HG03175 (cell line): Measurements from ENCODE around the gene IGSF23.
"Not testable (repeated sequence)": the region's sequence is repeated elsewhere in the genome, so short reads cannot be mapped to it uniquely, and the experiment has no call there.

ENCODE experiments used
- ATAC-seq: cut with Tn5 transposase; IDR thresholded peaks from one replicate; pipeline ENCODE4 v1.9.1; 2021; ENCODE audit warnings: mild to moderate bottlenecking, moderate library complexity; ENCODE audit not compliant: unreplicated experiment

IGSF23 gene

DNA sequence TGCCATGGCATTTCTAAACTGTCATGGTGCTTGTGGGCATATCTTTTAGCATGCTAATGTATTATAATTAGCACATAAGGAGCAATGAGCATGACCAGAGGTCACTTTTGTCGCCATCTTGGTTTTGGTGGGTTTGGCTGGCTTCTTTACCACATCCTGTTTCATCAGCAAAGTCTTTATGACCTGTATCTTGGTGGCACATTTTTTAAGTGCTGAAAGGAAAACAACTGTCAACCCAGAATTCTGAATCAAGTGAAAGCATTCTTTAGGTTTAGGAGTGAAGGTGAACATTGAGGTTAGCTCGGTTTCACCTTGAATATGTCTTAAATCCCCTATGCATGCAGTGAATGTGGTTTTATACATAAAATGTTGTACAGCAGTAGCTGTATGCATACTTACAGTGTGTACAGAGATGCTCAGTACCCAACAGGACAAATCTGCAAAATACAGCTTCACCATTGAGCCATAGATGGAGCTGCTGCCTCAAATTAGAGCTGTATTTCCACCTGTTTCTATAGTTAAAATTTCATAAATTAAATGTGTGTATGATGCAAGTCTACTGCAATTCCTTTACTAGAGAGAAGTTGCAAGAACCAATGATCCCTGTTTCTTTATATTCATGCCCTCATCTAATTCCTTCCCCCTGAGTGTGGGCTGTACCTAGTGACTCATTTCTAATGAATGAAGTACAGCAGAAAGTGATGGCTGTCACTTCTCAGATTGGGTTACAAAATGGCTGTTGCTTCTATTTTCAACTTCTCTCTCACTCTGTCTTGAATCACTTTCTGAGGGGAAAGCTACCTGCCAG lies 25.2 kb upstream of the IGSF23 start:
- ATAC-seq = no peak

DNA sequence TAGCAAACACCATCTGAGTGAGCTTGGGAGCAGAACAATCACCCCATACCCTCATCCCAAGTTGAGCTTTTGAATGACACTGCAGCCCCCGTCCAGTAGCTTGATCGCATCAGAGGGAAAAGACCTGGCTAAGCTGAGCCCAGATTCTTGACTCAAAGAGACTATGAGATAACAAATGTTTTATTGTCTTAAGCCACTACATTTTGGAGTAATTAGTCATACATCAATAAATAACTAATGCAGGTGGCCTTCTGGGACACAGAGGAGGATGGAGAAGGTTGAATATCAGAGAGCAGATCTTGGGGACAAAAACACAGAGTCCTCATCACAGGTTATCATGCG lies 24.6 kb upstream of the IGSF23 start:
- ATAC-seq = no peak

DNA sequence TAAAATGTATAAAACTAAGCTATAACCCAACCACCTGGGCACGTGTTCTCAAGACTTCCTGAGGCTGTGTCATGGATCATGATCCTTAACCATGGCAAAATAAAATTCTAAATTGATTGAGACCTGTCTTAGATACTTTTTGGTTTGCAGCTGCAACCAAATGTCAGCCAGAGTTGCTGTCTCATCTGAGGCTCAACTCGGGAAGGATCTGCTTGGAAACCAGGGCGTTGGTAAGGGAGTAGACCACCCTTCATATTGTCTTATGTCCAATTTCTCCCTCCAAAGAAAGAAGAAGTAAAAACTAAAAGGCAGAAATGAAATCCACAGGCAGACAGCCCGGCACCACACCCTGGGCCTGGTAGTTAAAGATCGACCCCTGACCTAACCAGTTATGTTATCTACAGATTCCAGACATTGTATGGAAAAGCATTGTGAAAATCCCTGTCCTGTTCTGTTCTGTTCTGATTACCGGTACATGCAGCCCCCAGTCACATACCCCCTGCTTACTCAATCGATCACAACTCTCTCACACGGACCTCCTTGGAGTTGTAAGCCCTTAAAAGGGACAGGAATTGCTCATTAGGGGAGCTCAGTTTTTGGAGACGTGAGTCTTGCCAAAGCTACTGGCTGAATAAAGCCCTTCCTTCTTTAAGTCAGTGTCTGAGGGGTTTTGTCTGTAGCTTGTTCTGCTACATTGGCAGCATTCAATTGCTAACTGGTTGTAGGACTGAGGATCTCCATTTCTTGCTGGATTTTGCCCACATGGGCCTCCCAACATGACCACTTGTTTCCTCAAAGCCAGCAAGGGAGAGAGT lies 22.9 kb upstream of the IGSF23 start:
- ATAC-seq = no peak

DNA sequence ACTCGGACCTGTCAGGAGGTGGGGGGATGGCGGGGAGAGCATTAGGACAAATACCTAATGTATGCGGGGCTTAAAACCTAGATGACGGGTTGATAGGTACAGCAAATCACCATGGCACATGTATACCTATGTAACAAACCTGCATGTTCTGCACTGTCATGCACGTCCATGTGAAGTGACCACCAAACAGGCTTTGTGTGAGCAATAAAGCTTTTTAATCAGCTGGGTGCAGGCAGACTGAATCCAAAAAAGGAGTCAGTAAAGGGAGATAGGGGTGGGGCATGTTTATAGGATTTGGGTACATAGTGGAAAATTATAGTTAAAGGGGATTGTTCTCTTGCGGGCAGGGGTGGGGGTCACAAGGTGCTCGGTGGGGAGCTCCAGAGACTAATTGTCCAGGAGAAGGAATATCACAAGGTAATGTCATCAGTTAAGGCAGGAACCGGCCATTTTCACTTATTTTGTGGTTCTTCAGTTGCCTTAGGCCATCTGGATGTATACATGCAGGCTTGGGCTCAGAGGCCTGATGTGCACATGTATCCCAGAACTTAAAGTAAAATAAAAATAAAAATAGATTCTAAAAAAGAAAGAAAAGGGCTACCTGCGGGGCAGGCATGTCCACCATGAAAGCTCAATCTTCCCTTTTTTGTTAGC lies 21.9 kb upstream of the IGSF23 start:
- not testable (repeated sequence) for ATAC-seq

DNA sequence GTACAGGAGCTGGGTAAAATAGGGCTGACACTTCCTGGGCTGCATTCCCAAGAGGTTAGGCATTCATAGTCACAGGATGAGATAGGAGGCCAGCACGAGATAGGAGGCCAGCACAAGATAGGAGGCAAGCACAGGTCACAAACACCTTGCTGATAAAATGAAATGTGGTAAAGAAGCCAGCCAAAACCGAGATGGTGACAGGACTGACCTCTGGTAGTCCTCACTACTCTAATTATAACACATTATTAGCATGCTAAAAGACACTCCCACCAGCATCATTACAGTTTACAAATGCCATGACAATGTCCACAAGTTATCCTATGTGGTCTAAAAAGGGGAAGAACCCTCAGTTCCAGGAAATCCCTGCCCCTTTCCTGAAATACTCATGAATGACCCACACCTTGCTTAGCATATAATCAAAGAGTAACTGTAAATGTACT lies 20.9 kb upstream of the IGSF23 start:
- ATAC-seq = no peak

DNA sequence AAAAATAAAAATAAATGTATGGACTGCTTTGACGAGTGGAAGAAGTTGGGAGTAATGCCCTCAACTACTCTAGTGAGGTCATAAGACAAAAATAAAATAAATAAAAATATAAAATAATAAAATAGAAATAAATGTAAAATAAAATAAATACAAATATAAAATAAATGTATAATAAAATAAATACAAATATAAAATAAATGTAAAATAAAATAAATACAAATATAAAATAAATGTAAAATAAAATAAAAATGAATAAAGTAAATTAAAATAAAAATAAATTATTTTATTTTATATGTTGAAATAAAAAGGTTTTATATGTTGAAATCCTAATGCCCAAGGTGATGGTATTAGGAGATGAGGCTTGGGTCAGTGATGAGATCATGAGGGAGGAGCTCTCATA lies 20.1 kb upstream of the IGSF23 start:
- ATAC-seq = no peak

DNA sequence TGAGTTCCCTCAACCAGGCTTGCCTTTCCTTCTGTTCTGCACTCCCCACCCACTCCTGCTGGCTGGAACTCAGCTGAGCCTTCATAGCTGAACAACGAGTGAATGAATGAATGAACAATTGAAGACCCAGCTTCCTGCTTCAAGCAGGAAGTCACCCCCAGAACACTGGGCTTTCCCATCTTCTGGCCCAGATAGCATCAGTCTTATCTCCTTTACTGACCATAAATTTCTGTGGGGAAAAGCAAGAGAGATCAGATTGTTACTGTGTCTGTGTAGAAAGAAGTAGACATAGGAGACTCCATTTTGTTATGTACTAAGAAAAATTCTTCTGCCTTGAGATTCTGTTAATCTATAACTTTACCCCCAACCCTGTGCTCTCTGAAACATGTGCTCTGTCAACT lies 19.5 kb upstream of the IGSF23 start:
- not testable (repeated sequence) for ATAC-seq

DNA sequence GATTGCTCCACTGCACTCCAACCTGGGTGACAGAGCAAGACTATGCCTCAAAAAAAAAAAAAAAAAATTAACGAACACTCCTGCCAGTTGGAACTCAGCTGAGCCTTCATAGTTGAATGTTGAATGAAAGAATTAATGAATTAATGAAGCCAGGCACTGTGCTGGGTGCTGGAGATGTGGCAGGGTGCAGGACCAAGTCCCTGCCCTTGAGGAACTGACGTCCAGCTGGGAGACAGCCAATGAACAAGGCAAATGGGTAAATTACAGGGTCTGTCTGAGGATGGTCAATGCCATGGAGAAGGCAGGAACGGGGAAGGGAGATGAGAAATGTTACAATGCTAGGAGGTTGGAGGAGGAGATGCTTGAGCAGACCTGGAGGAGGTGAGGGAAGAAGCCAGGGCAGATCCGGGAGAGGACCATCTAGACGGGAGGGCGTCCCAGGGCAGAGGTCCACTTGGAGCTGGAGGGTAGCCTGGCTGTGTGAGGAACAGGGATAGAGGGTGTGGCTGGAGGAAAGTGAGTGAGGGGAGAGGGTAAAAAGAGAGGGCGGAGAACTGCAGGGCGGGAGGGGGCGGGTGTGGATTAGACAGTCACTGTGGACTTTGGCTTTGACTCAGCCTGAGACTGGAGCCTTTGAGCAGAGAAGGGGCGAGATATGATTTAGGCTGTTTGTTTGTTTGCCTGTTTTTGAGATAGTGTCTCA lies 16.8 kb upstream of the IGSF23 start:
- no peak for ATAC-seq

DNA sequence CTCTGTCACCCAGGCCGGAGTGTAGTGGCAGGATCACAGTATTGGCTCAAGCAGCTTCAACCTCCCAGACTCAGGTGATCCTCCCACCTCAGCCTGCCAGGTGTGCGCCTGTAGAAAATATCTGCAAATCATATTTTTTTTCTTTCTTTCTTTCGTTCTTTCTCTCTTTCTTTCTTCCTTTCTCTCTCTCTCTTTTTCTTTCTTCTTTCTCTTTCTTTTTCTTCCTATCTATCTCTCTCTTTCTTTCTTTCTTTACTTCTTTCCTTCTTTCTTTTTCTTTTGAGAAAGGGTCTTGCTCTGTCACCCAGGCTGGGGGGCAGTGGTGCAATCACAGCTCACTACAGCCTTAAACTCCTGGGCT lies 16.3 kb upstream of the IGSF23 start:
- ATAC-seq = no peak

DNA sequence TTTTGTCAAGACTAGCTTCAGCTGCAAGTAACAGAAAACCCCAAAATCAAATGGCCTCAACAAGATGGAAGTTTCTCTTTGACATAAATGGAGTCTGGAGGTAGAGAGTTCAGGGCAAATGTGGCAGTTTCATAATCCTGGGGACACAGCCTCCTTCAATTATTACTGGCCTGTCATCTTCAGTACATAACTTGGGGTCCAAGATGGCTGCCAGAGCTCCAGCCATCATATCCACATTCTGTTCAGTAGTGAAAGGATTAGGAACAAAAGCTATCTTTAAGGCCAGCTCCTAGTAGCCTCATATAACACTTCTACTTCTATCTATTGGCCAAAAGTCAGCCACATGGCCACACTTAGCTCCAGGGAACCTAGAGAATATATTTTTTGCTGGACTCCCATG lies 15.0 kb upstream of the IGSF23 start:
- ATAC-seq = no peak

DNA sequence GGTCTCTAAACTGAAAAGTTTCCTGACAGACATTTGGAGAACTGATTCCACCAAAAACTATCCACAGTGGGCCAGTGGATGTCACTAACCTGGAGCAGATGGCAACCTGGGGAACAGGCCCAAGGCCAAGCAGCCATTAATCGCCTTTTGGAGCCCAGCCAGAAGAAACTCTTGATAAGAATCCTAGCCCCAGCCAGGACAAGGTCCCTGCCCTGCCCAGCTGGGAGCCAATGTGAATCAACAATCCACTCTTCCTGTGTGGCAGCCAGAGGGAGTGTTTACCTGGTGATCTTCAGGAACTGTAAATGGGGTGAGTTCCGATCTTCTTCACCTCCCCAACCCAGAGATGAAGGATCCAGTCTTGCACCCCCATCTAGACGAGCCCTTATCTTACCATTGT lies 14.5 kb upstream of the IGSF23 start:
- no peak for ATAC-seq

DNA sequence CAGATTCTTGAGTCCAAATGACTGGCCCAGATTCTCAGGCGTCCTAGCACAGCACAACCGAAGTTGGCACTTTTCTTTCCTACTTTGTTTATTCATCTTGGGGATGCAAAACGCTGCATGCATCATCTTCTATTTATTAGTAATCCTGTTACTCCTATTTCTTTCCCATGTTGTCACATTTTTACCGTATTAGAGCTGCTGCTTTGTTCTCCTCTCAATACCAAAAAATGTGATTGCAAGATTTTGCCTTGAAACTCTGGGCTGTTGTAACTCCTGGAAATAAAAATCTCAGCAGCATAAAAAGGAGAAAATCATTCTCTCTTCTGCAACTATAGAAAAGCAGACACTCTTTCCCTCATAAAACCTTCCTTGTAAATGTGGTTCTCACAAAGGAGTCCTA lies 12.9 kb upstream of the IGSF23 start:
- ATAC-seq = no peak

DNA sequence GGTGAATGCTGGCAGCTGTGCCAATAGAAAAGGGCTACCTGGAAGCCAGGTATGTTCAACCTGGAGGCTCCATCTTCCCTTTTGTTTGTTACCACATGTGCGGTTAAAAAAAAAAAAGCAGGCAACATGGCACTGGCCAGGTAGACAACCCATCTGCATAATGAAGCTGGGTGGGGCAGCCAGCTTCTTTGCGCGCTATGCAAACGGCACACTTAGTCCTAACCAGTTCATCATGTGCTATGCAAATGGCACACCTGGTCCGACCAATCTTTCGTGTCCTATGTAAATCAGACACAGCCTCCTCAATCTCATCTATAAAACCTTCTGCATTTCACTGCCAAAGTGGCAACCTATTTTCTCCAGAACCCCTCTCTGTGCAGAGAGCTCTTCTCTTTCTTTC lies 11.3 kb upstream of the IGSF23 start:
- ATAC-seq = no peak

DNA sequence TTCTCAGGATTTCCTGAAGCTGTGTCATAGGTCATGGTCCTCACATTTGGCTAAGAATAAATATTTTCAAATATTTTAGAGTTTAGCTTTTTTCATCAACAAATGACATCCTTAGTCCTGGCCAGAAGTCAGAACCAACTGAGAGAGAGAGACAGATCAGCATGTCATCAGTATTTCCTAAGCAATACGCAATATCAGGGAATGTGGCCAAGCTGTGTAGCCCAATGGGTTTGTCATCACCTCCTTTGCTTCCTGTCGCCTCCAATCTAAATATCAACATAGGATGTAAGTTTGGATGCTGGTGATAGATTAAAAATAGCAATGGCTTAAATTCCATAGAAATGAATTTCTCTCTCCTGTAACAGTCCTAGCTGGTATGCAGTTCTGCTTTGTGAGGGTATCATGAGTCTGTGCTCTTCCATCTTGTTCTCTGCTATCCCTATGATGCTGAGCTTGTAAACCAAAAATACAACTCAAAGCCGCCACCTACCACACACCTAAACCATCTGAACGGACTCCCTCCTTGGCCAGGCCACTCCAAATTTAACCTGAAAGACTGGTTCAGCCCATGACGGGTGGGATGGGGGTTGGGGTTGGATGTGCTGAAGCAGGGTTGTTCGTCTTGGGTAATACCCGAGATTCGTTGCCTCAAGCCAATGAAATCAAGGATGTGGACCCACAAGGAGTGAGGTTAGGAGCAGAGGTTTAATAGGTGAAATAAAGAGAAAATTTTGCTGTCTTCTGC lies 10.0 kb upstream of the IGSF23 start:
- no peak for ATAC-seq

DNA sequence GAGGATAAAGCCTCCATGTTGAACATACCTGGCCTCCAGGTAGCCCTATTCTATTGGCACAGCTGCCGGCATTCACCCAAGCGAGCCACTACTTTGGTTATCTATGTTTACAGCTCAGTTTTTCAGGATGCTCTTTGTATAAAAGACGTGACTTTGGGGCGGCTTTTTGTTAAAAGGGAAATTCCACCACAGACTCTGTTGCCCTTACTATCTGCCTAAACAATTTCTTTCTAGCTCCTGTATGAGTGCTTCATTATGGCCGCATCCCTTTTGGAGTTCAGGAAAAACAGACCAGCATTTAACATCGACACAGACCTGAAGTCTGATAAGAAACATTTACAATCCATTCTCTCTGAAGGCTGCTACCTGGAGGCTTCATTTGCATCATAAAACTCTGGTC lies 9.1 kb upstream of the IGSF23 start:
- ATAC-seq = no peak

DNA sequence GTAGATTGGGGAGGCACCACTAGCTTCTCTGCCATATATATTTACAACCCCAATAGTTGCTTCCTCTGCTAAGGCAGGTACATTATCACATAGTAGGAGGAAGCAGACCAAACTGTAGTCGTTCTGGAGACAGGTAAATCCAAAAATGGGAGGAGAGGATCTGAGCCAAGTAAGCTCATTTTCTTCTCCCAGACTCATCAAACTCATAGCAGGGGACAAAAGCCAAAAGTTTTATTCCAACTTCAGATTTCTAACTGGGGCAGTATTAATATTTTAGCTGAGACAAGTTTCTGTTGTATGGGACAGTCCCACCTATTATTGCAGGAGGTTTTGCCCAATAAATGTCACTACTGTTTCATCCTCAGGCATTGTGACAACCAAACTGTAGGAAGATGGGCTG lies 7.8 kb upstream of the IGSF23 start:
- ATAC-seq = no peak

DNA sequence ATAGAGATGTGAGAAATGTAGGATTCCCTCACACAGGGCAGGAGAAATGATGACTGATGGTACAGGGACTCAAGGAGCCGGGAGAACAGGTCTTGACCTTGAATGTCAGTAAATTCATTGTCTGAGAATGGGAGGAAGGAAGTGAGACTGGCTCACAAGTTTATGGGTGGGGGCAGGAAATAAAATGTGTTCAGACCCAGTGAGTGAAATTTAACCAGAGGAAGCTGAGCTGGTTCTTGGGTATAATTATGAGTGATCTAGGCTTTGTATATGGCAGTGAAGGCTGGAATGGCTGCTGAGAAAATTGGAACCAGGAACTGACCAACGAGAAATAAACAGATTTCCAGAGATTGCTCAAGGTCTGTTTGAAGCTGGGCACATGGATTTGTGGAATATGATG lies 6.3 kb upstream of the IGSF23 start:
- no peak for ATAC-seq

DNA sequence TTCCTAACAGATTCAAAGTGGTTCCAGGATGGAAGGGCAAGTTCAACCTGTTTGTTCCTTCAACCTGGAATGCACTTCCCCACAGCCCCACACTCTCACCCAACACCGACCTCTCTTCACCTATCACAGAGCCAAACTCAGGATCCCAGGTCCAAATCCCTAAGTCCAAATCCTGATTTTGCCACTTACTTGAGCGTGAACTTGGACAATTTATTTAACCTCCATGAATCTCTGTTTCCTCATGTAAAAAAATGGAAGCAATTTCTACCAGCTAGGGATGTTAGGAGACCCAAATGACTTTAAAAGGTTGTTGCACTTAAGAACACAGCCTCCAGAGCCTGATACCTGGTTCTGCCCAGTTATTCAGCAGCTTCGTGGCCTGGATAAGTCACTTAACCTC lies 5.4 kb upstream of the IGSF23 start:
- no peak for ATAC-seq

DNA sequence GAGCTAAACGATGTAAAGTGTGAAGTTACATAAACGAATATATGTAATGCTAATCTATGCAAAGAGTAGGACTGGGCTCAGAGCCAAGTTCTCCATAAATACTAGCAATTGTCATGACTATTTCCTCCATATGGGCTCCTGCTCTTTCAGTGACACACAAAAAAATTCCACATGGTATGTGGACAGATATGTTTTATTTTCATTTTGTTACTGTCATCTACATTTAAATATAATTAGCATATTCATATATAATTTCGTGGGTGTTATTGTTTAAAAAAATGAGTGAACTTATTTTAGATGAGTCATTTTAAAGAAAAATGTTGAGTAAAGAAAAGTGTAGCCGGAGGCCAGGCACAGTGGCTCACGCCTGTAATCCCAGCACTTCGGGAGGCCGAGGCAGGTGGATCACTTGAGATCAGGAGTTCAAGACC lies 5.0 kb upstream of the IGSF23 start:
- ATAC-seq = no peak

DNA sequence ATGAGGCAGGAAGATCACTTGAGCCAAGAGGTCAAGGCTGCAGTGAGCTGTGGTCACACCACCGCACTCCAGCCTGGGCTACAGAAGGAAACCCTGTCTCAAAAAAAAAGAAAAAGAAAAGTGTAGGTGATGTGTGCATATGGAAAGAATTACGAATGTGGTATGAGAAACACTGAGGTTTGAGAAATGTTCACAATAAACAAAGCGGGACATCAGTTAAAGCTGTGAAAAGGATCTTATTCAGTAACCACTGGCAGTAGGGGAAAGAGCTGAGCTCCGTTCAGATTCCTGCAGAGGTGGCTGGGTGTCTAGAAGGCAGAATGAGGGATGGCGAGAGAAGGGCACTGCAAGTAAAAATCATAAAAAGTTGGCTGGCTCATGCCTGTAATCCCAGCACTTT lies 4.1 kb upstream of the IGSF23 start:
- ATAC-seq = no peak

DNA sequence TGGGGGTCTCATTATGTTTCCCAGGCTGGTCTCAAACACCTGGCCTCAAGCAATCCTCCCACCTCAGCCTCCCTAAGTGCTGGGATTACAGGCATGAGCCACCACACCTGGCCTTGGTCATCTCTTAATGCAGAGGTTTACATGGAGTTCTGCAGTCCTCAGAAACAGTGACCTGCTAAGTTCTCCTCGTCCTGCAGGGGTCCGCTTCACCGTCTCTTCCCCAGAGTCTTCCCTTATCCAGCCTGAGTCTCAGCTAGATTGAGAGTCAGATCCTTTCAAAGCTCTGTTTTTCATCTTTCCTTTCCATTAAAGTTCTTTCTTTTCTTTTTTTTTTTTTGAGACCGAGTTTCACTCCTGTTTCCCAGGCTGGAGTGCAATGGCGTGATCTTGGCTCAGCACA lies 2.9 kb upstream of the IGSF23 start:
- not testable (repeated sequence) for ATAC-seq
